SK-N-MC (cell line): ENCODE data around the gene ADD1.

Experiments
- EZH2 ChIP-seq: fragments of 200-600 bp; sonication (generic); IDR thresholded peaks from one replicate; pipeline ENCODE4 v1.6.1; 2017; ENCODE audit warnings: antibody characterized with exemption
- POLR2AphosphoS5 ChIP-seq: IDR thresholded peaks from 2 replicates; pipeline ENCODE4 v1.6.1; 2012; ENCODE audit warnings: mild to moderate bottlenecking, low read depth, low read length, borderline replicate concordance

- TF ChIP-seq POLR2AphosphoS5 (no peak), EZH2 (no peak)
Observed at GRCh38 chr4:2828758-2829181, 14.9 kb upstream of the ADD1 start.
